ENCODE results near the gene KLHL3.

The KLHL3 gene

GRCh38 chr5:137708796-137709559, 26.9 kb downstream of the KLHL3 start:
- DNase-seq (ENCODE audit: low spot score), result no peak

GRCh38 chr5:137708062-137708461, 27.8 kb downstream of the KLHL3 start:
- no peak for DNase-seq (ENCODE audit: low spot score)

- no peak for DNase-seq (ENCODE audit: low spot score)
Observed at GRCh38 chr5:137706841-137707240, 29.0 kb downstream of the KLHL3 start.

GRCh38 chr5:137705106-137705505, 30.8 kb downstream of the KLHL3 start:
- DNase-seq (ENCODE audit: low spot score), result no peak

GRCh38 chr5:137703565-137703964, 32.3 kb downstream of the KLHL3 start:
- DNase-seq (ENCODE audit: low spot score), result no peak

- no peak for DNase-seq (ENCODE audit: low spot score)
Observed at GRCh38 chr5:137700282-137700680, 35.6 kb downstream of the KLHL3 start.

GRCh38 chr5:137699336-137700281, 36.3 kb downstream of the KLHL3 start:
- no peak for DNase-seq (ENCODE audit: low spot score)

- DNase-seq (ENCODE audit: low spot score), result no peak
Observed at GRCh38 chr5:137696481-137696880, 39.4 kb downstream of the KLHL3 start.

GRCh38 chr5:137695651-137696428, 40.0 kb downstream of the KLHL3 start:
- DNase-seq (ENCODE audit: low spot score), result no peak

- DNase-seq (ENCODE audit: low spot score), result no peak
Observed at GRCh38 chr5:137693951-137694721, 41.8 kb downstream of the KLHL3 start.

- no peak for DNase-seq (ENCODE audit: low spot score)
Observed at GRCh38 chr5:137693307-137693950, 42.5 kb downstream of the KLHL3 start.

GRCh38 chr5:137689306-137689705, 46.6 kb downstream of the KLHL3 start:
- DNase-seq (ENCODE audit: low spot score), result no peak

- DNase-seq (ENCODE audit: low spot score), result no peak
Observed at GRCh38 chr5:137688210-137688840, 47.6 kb downstream of the KLHL3 start.

- DNase-seq (ENCODE audit: low spot score), result no peak
Observed at GRCh38 chr5:137684761-137685160, 51.1 kb downstream of the KLHL3 start.

- DNase-seq (ENCODE audit: low spot score), result no peak
Observed at GRCh38 chr5:137681191-137681590, 54.7 kb downstream of the KLHL3 start.

GRCh38 chr5:137679910-137680309, 56.0 kb downstream of the KLHL3 start:
- DNase-seq (ENCODE audit: low spot score), result no peak

- no peak for DNase-seq (ENCODE audit: low spot score)
Observed at GRCh38 chr5:137679195-137679594, 56.7 kb downstream of the KLHL3 start.

- DNase-seq (ENCODE audit: low spot score), result no peak
Observed at GRCh38 chr5:137672881-137673280, 63.0 kb downstream of the KLHL3 start.

- DNase-seq (ENCODE audit: low spot score), result no peak
Observed at GRCh38 chr5:137672001-137672400, 63.9 kb downstream of the KLHL3 start.

- no peak for DNase-seq (ENCODE audit: low spot score)
Observed at GRCh38 chr5:137669811-137670210, 66.1 kb downstream of the KLHL3 start.

- no peak for DNase-seq (ENCODE audit: low spot score)
Observed at GRCh38 chr5:137668637-137669036, 67.3 kb downstream of the KLHL3 start.
